ENCODE measurements around the gene ASPSCR1.

ASPSCR1 gene

DNA sequence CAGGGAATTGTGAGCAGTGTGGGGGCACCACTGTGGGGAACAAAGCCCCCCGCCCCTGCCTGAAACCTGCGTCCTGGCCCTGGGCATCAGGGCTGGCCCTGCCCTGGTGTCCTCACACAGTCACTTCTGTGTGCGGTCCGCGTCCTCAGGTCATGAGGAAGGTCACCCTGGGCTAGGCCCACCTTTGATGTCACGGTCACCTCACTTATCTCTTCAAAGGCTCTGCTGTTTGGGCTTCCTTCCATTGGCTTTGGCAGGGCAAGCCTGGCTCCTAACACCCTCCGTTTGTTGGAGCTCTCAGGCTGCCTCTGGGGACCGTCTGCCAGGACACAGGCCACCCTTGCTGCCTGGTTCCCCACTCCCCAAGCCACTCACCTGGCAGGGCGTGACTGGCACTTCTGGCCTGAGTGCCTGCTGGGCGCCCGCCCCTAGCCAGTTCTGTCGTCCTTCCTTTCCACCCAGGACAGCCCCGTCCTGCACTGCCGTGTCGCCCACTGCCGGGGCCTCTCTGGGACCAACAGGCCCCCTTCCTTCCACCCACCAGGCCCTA lies 36.4 kb downstream of the ASPSCR1 start:
- DNase-seq = no peak

GRCh38 chr17:82014432-82014831 lies 37.0 kb downstream of the ASPSCR1 start:
- no peak for DNase-seq

GRCh38 chr17:82014971-82015310 lies 37.5 kb downstream of the ASPSCR1 start:
- DNase-seq = no peak

DNA sequence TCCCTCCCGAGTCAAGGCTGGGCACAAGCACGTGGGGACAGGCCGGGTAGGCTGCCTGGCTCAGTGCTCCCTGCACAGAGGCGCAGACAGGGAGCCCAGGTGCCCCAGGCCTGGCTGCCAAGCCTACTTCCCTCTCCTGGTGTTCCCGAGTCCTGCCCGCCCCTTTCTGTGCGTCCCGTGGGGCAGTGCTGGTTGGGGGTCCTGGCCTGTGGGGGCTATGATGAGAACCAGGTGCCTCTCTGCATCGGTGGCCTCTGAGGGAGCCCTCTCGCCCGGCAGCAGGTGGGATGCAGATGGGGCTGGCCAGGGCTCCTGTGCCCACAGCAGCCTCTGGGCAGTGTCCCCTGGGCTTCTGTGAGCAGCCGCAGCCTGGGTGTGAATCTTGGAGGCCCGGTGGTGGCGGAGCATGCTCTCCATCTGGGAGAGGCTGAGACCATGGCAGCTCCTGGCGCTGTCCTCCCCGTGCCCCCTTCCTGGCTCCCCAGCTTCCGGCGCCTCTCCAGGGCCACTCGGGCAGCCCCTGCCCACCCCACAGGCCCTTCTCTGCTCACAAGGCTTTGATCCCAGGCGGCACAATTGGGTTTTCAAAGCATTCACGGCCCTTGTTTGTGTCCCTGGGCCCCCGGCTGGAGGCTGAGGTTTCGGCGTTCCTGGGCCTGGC lies 38.0 kb downstream of the ASPSCR1 start:
- DNase-seq = no peak

DNA sequence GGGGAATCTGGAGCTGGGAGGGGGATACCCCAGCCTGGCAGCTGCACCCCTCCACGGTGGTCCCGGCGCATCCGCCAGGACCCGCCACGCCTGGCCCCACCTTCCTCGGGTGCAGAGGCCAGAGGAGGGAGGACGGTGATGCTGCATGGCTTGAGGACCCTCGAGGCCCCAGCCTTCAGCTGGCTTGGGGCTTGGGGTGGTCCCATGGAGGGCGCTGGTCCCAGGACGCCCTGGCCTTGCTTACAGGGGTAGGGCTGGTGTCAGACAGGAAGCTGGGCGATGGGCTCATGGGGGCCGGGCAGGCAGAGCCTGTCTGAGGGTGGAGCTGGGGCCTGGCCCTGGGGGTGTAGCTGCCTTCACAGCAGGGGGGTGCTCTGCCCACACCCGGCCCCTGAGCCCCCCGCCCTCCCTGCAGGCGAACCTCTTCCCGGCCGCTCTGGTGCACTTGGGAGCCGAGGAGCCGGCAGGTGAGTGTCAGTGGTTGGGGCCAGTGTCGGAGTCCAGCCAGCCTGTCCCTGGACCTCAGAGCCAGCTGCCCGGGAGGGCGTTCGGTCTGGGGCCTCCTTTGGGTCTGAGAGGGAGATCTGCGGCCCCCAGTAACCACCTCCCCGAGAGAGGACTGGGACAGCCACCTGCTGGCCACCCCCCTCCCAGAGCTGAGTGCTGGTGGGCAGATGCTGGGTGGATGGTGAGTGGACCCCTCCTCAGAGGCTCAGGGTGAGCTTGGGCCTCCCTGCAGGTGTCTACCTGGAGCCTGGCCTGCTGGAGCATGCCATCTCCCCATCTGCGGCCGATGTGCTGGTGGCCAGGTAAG lies 38.8 kb downstream of the ASPSCR1 start:
- no peak for DNase-seq

DNA sequence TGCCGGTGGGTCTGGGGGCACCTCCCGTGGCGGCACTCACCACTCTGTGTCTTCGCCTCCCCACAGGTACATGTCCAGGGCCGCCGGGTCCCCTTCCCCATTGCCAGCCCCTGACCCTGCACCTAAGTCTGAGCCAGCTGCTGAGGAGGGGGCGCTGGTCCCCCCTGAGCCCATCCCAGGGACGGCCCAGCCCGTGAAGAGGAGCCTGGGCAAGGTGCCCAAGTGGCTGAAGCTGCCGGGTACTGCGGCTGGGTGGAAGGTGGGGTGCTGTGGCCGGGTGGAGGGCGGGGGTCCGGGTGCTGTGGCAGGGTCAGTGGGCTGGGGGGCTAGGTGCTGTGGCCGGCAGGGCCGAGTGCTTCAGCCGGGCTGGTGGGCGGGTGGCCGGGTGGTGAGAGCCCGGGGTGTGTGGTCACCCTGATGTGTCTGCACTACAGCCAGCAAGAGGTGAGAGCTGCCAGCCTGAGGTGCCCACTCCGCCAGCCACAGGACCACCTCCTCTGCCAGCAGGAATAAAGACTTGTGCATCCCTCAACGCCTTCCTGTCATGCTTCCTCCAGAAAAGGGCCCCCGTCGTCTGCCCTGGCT lies 39.5 kb downstream of the ASPSCR1 start:
- DNase-seq = no peak

DNA sequence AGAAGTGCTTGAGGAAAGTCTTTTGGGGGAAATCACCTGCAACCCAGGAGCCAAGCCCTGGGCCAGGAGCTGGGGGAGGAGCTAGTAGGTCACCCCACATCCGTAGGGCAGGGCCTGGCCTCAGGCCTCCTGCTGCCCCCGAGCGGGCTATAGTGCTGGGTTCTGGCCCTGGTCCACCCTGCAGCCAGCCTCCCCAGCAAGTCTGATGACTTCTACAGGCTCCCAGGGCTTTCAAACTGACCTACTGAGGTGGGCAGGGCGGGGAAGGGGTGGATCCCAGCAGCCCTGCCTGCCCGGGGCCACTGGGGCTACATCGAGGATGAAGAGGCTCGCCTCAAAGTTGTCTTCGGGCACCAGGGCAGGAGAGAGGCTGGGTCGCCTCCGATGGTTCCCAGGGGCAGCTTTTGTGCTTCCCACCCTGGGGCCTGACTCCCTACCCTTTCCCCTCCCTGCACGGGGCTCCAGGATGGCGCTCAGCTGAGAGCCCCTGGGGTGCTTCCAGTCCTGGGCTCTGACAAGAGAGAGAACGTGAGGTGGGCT lies 40.3 kb downstream of the ASPSCR1 start:
- DNase-seq = no peak

DNA sequence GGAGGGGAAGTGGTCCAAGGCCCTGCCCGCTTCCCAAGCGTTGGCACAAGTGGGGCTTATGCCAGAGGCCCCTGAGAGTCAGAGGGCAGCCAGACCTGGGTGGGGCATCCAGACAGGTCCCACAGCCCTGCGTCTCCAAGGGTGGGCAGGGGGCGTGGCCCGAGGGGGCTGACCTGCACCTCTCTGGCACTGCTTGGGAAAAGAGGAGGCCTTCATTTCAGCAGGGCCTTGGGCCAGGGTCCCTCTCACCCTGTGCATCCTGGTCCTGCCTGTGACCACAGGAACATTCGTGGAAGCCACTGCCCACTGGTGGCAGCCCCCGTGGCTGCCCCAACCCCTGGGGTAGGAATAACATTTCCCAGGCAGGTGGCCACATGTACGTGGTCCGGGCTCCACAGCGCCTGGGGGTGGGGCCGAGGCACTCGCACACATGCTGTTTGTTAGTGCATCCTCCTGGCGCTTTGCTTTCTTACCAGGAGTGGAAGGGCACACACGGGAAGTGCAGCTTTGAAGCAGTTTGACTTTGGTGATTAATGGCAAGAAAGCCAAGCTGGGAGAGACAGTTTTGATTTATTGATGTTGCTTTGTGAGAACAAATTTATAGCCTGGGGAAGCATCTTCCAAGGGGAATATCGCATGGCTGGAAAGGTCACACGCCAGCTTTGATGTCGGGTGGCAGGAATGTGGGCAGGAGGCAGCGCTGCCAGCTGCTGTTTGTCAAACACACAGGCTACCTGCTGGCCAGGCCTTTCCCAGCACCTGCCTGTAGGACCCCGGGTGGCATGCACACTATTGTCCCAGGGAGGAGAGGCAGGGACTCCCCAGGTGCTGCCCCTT lies 40.9 kb downstream of the ASPSCR1 start:
- DNase-seq = no peak

DNA sequence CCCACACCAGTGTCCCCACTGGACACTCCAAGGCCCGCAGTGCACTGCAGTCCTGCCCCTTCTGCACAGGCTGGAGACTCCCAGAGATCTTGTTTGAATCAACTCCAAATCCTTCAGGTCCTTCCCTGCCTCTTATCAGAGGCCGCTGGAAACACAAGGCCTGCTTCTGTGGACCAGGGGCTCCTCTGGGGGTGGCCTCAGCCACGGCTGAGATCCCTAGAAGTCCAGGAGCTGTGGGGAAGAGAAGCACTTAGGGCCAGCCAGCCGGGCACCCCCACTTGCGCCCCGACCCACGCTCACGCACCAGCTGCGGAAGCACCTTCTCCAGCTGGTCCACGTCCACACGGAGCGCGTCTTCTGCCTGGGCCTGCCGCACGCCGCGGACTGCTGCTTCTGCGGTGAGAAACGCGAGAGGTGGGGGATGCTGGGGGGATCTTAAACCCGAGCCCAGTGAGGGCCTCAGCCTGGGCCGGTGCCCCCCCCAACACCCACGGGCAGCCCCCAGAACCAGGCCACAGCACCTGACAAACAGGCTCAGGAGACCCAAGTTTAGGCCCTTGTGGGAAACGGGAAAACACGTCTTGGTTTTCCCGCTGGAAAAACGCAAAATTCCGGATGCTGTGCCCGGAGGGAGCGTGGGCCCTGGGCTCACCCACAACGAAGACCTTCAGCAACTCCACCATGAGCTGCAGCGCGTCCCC lies 41.7 kb downstream of the ASPSCR1 start:
- DNase-seq = no peak

GRCh38 chr17:82019690-82020571 lies 42.5 kb downstream of the ASPSCR1 start:
- no peak for DNase-seq

- no peak for DNase-seq
These were observed 43.2 kb downstream of the ASPSCR1 start for GRCh38 chr17:82020572-82021106.

DNA sequence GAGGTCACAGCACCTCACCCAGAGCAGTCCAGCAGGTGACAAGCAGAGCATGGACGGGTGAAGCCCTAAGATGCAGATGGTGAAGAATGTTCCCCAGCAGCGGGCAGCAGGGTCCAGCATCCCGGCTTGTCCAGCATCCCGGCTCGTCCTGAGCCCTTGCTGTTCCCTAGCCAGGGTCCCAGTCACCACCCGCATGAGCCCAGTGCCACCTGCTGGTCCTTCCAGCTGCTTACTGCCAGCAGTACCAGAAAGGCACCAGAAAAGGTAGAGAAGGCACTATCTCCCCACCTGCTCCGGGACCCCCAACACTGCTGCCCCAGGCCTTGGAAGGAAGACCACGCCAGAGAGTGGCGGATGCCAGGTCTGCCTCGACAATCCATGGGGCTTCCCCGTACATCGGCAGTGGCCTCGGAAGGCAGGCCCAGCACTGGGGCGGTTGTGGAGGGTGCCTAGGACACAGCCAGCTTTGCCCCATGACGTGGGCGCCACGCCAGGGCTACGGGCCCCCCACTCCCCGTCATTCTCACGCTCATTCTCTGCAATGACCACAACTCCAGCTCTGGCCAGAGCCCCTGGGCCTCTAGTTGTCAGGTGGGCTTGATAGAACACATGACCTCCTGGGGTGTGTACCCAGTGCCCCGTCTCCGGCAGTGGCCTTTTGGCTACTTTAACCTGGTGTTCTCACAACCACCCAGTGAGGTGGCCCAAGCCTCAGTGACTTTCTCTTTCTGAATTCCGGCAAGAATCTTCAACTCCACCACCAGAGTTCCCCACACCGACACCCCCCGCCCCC lies 43.9 kb downstream of the ASPSCR1 start:
- DNase-seq = peak; percentile 36 to 75

DNA sequence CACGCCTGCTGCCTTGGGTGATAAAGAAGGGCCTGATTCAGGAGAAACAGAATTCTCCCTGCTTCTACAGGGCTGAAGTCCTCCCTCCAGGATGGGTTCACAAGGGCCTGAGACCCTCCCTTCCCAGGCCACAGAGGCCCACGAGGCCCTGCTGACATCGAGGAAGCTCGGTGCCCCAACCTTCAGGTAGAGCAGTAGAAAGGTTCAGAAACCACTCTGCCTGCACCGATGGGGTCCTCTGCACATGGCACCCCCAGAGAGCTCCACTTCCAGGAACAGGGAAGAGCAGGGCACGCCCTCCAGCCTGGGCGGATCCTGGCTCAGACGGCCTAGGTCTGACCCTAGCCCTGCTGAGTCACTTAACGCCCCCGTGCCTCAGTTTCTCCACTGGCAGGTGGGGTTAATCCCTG lies 44.5 kb downstream of the ASPSCR1 start:
- DNase-seq = no peak

DNA sequence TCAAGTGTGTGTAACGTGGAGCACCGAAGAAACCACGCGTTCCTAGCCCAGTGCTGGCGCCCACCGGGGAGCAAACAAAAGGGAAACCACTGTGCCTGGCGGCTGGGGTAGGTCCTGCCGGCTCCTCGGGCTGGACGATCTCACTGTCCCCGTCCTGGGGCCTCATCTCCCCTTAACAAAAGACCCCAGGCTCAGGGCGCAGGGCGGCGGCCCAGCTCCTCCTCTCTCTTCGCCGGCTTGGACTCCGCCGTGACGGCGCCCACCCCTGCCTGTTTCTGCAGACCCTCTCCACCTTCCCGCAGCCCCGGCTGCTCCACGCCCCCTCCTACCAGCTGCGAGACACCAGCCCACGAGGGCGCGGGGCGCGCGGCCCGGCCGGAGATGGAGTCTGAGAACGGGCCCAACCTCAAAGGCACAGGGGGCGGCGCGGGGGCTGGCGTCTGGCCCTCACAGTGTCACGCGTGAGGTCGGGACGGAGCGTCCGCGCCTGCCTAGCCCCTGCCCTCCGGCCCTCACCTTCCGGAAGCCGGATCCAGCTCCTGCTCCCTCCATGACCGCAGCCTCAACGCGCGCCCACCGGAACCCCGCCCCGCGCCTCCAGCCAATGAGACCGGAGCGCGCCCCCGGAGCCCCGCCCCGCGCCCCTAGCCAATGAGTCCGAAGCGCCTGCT lies 45.0 kb downstream of the ASPSCR1 start, which contains the start of gene CENPX:
TSS of gene CENPX (minus strand) at position 569 of the 671 bp plus-strand sequence. CDS start at position 552, 17 bp downstream.
- DNase-seq = no peak

DNA sequence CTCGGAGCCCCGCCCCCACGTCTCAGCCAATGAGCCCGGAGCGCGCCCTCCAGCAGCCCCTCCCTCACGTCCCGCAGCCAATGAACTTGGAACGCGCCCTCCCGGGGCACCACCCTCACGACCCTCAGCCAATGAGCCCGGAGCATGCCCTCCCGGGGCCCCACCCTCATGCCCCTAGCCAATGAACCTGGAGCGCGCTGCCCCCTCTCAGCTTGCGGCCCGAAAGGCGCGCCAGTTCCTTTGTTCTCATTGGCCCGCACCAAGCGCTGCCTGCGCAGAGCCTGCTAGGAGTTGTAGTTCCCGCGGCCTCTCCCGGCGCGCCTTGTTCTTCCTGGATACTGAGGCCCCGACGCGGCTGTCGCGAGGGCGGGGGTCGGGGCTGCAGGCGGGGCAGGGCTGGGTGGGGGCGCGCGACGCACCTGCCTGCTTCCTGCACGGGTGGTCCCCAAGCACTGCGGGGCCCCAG lies 45.6 kb downstream of the ASPSCR1 start, which contains the start of gene LRRC45:
TSS of gene LRRC45 (plus strand) at position 325 of the 466 bp plus-strand sequence. CDS start 339 bp downstream, outside the sequence.
- DNase-seq = peak; percentile 99 to 100

- no peak for DNase-seq
These were observed 46.2 kb downstream of the ASPSCR1 start for GRCh38 chr17:82023447-82024241.

- no peak for DNase-seq
These were observed 47.4 kb downstream of the ASPSCR1 start for GRCh38 chr17:82024859-82025258.
